ENCODE results near the gene GON7. TPM values are rescaled to one million over a fixed set of nuclear protein-coding genes. Genes with fewer than 3 reads are reported as not detected.

Gene GON7
- total RNA-seq, 1 experiment from 2014 or later: 11.2 TPM

DNA sequence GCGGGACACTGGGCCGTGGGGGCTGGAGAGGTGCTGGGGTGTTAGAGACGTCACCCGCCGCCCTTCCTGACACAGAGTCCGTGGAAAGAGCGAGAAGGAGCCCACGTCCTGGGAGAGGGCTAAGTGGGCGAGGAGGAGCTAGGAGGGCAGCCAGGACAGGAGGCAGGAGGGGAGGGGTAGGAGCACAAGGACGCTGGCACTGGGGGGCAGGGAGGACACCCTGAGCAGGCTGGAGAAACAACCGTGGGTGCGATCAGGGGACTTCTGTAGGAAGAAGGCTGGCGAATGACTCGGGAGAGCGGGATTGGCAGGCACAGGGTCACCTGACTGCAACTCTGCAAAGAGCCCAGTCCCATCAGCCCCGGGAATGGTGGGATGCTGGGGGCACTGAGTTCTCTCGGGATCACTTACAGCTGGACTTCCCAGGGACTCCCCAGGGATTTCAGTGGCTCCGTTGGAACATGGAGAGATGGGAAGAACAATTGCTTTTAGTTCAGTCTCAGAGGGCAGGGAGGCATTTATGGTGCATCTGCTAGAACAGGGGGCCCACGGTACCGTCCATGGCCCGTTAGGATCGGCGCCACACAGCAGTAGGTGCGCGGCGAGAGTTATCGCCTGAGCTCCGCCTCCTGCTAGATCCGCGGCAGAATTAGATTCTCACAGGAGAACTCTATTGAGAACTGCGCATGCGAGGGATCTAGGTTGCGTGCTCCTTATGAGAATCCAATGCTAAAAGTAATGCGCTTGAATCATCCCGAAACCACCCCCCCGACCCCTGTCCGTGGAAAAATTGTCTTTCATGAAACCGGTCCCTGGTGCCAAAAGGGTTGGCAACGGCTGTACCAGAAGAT is 24.5 kb upstream of the GON7 start:
- Histone ChIP-seq H3K9me2 (ENCODE audit: insufficient read depth) (no peaks in the 10 kb centered on the region), H3K9me3 (ENCODE audit: control insufficient read depth in 1 of 2, insufficient read depth in 1 of 2, low read depth in 1 of 2, low read length in 2 of 2) (no peaks in the 10 kb centered on the region), H3K4me3 (replicated peaks in 1 of 2; ENCODE audit: low read depth in 1 of 2, low read length in 2 of 2) (no peak overlapping the region), H3K79me2 (ENCODE audit: insufficient read depth, low read length) (no peaks in the 10 kb centered on the region), H3K36me3 (ENCODE audit: control insufficient read depth in 1 of 2, insufficient read depth in 2 of 2, low read length in 2 of 2) (peaks cover 8 to 13% of the 10 kb centered on the region in 2 experiments; a peak in 3 of 4 replicates), H3K4me2 (ENCODE audit: low read length) (no peak overlapping the region), H2AFZ (ENCODE audit: low read depth, low read length, poor library complexity, severe bottlenecking) (no peak overlapping the region), H3K27me3 (ENCODE audit: insufficient read depth, low read length) (no peaks in the 10 kb centered on the region), H4K20me1 (ENCODE audit: insufficient read depth) (no peaks in the 10 kb centered on the region), H3K9ac (ENCODE audit: low read length) (no peak overlapping the region), H3K4me1 (ENCODE audit: control insufficient read depth in 1 of 2, insufficient read depth in 2 of 2, low read length in 2 of 2) (no peaks in the 10 kb centered on the region; a peak in 1 of 4 replicates), H3K27ac (ENCODE audit: low read depth, low read length) (no peak overlapping the region)
- TF ChIP-seq EGR1 (IDR thresholded peaks at IDR 0.05; ENCODE audit: low read depth): no peak
- TF ChIP-seq ELF1 (IDR thresholded peaks at IDR 0.05; ENCODE audit: borderline replicate concordance, low read depth): no peak
- TF ChIP-seq ZFX (IDR thresholded peaks at IDR 0.05): no peak
- TF ChIP-seq JUND (IDR thresholded peaks at IDR 0.05): no peak
- TF ChIP-seq, protein P1, sequence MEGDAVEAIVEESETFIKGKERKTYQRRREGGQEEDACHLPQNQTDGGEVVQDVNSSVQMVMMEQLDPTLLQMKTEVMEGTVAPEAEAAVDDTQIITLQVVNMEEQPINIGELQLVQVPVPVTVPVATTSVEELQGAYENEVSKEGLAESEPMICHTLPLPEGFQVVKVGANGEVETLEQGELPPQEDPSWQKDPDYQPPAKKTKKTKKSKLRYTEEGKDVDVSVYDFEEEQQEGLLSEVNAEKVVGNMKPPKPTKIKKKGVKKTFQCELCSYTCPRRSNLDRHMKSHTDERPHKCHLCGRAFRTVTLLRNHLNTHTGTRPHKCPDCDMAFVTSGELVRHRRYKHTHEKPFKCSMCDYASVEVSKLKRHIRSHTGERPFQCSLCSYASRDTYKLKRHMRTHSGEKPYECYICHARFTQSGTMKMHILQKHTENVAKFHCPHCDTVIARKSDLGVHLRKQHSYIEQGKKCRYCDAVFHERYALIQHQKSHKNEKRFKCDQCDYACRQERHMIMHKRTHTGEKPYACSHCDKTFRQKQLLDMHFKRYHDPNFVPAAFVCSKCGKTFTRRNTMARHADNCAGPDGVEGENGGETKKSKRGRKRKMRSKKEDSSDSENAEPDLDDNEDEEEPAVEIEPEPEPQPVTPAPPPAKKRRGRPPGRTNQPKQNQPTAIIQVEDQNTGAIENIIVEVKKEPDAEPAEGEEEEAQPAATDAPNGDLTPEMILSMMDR (IDR thresholded peaks at IDR 0.05 in 2 of 3, conservative IDR thresholded peaks at IDR 0.05 in 1 of 3; ENCODE audit: borderline replicate concordance in 1 of 3, insufficient read depth in 1 of 3, low read depth in 2 of 3, low read length in 2 of 3): no peak
- TF ChIP-seq, protein P2, sequence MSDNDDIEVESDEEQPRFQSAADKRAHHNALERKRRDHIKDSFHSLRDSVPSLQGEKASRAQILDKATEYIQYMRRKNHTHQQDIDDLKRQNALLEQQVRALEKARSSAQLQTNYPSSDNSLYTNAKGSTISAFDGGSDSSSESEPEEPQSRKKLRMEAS (IDR thresholded peaks at IDR 0.05): no peak
- BruUV-seq (replicated peaks): no TSS peak
- ChIA-PET CTCF (interaction anchor here (0.8 kb wide), 1 partner anchor 305 kb away, joined by 4 read pairs; no protein-coding TSS in a partner anchor), POLR2A (no interaction called here), RAD21 (ENCODE audit: low non-redundant PET in 1 of 2, low total read pairs in 2 of 2, uncharacterized antibody in 2 of 2, unreplicated experiment in 2 of 2) (no interaction called here)
- DNase-seq (ENCODE audit: low read depth, low spot score) (no peak), ATAC-seq (no peak)
- intact Hi-C loops (cut with micrococcal nuclease): no loop called here

DNA sequence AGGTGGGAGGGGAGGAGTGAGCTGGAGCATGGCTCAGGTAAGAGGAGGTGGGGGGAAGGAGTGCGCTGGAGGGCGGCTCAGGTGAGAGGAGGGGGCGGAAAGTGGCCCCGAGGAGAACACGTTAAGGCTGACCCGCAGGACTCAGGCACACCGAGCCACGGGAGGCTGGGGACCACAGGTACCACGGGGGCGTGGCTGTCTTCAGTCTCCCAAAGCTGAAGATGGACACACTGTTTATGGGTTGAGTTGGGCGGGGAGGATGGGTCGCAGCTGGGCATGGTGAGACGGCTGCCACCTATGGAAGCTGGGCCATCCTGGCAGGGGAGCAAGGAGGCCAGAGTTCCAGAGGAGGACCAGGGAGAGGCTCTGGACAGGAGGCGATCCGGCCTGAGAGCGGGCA is 23.7 kb upstream of the GON7 start:
- Histone ChIP-seq H3K27me3 (ENCODE audit: insufficient read depth, low read length) (no peaks in the 10 kb centered on the region), H3K9me2 (ENCODE audit: insufficient read depth) (no peaks in the 10 kb centered on the region), H3K79me2 (ENCODE audit: insufficient read depth, low read length) (no peaks in the 10 kb centered on the region), H3K9me3 (ENCODE audit: control insufficient read depth in 1 of 2, insufficient read depth in 1 of 2, low read depth in 1 of 2, low read length in 2 of 2) (no peaks in the 10 kb centered on the region), H3K4me3 (replicated peaks in 1 of 2; ENCODE audit: low read depth in 1 of 2, low read length in 2 of 2) (no peak overlapping the region), H3K9ac (ENCODE audit: low read length) (no peak overlapping the region), H4K20me1 (ENCODE audit: insufficient read depth) (no peaks in the 10 kb centered on the region), H3K4me2 (ENCODE audit: low read length) (no peak overlapping the region), H3K36me3 (ENCODE audit: control insufficient read depth in 1 of 2, insufficient read depth in 2 of 2, low read length in 2 of 2) (peaks cover 8 to 13% of the 10 kb centered on the region in 2 experiments; a peak in 3 of 4 replicates), H3K4me1 (ENCODE audit: control insufficient read depth in 1 of 2, insufficient read depth in 2 of 2, low read length in 2 of 2) (no peaks in the 10 kb centered on the region; a peak in 1 of 4 replicates), H2AFZ (ENCODE audit: low read depth, low read length, poor library complexity, severe bottlenecking) (no peak overlapping the region), H3K27ac (ENCODE audit: low read depth, low read length) (no peak overlapping the region)
- no peak for ATAC-seq
- no peak for DNase-seq (ENCODE audit: low read depth, low spot score)
- intact Hi-C loops (cut with micrococcal nuclease): no loop called here
- POLR2A ChIA-PET: no interaction called here
- CTCF ChIA-PET: no interaction called here
- RAD21 ChIA-PET (ENCODE audit: low non-redundant PET in 1 of 2, low total read pairs in 2 of 2, uncharacterized antibody in 2 of 2, unreplicated experiment in 2 of 2): no interaction called here
- no TSS peak for BruUV-seq (replicated peaks)
- TF ChIP-seq TCF7L2 (IDR thresholded peaks at IDR 0.05; ENCODE audit: borderline replicate concordance, extremely low read depth, insufficient read depth, insufficient read length) (no peak), SIN3A (IDR thresholded peaks at IDR 0.05; ENCODE audit: low read depth) (no peak), POLR2AphosphoS5 (IDR thresholded peaks at IDR 0.05; ENCODE audit: low read depth, low read length) (no peak)
- TF ChIP-seq, protein P3, sequence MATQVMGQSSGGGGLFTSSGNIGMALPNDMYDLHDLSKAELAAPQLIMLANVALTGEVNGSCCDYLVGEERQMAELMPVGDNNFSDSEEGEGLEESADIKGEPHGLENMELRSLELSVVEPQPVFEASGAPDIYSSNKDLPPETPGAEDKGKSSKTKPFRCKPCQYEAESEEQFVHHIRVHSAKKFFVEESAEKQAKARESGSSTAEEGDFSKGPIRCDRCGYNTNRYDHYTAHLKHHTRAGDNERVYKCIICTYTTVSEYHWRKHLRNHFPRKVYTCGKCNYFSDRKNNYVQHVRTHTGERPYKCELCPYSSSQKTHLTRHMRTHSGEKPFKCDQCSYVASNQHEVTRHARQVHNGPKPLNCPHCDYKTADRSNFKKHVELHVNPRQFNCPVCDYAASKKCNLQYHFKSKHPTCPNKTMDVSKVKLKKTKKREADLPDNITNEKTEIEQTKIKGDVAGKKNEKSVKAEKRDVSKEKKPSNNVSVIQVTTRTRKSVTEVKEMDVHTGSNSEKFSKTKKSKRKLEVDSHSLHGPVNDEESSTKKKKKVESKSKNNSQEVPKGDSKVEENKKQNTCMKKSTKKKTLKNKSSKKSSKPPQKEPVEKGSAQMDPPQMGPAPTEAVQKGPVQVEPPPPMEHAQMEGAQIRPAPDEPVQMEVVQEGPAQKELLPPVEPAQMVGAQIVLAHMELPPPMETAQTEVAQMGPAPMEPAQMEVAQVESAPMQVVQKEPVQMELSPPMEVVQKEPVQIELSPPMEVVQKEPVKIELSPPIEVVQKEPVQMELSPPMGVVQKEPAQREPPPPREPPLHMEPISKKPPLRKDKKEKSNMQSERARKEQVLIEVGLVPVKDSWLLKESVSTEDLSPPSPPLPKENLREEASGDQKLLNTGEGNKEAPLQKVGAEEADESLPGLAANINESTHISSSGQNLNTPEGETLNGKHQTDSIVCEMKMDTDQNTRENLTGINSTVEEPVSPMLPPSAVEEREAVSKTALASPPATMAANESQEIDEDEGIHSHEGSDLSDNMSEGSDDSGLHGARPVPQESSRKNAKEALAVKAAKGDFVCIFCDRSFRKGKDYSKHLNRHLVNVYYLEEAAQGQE (IDR thresholded peaks at IDR 0.05; ENCODE audit: low read depth): no peak
- TF ChIP-seq, protein P1 (IDR thresholded peaks at IDR 0.05 in 2 of 3, conservative IDR thresholded peaks at IDR 0.05 in 1 of 3; ENCODE audit: borderline replicate concordance in 1 of 3, insufficient read depth in 1 of 3, low read depth in 2 of 3, low read length in 2 of 3): no peak
